NCI-H146 (cell line): ENCODE data around the gene CHFR.
"Not testable (repeated sequence)": the region's sequence is repeated elsewhere in the genome, so short reads cannot be mapped to it uniquely, and the experiment has no call there.

Experiments
- DNase-seq: peaks from one replicate; lab custom pipeline; 2025; lab: John Stamatoyannopoulos, UW

The CHFR gene

DNA sequence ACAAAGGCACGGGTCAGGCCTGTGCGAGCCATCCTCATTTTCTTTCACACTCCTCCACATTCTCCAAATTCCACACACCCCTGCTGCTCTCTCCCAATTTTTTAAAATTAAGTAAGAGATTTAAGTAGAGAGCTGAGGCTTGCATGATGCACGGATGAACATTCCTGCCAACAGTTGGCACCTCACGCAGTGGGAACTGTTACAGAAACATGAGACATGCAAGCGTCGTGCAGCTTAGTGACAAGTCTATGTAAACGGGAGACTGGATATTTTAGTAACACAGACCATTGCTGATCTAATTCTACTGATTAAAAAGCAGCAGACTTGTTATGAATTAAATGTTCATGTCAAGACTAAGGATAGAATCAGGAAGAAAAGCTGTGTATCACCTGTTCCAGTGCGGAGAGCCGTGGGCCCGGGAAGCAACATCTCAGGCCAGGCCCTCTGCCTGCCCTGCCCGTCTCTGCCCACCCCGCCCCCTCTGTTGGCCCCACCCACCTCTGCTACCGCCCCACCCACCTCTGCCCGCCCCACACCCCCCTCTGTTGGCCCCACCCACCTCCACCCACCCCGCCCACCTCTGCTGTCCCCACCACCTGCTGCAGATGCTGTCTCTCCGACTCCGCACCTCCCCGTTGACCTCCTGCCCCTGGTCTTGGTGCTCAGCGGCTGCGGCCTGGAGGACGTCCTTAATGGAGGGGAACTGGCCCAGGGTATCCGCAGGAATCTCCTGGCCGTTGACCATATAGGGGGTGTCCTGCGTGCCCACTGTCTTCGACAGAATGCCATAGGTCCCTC lies 79.9 kb downstream of the CHFR start:
- DNase-seq = no peak

DNA sequence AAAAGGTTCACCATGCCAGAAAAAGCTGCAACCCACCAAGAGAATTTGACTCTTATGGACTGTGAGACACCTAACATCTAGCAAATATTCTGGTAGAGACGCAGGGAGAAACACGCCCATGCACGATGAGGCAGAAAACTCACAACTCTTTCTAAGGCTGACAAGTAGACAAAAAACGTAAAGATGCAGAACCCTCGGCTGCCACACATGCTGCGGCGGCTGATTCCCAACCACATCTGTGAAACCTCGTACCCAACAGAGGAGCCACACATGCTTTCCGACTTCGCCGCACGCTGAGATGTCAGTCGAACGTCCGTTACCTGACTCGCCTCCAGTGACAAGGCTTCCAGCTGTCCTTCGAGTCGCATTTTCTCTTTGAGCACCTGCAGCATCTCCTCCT lies 80.5 kb downstream of the CHFR start:
- no peak for DNase-seq

DNA sequence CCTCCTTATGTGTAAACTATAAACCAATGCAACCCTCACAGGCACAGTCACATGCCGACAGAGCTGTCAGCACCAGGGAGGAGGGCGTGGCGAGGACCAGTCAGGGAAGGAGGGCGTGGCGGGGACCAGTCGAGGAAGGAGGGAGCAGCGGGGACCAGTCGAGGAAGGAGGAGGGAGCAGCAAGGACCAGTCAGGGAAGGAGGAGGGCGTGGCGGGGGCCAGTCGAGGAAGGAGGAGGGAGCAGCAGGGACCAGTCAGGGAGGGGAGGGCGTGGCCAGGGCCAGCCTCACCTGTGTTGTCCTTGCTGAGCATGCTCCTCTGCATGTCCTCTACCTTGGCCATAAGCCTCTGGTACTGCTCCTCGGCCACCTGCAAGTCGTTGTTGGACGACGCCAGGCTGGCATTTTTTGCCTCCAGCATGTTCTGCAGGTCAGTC lies 83.0 kb downstream of the CHFR start:
- DNase-seq = no peak

DNA sequence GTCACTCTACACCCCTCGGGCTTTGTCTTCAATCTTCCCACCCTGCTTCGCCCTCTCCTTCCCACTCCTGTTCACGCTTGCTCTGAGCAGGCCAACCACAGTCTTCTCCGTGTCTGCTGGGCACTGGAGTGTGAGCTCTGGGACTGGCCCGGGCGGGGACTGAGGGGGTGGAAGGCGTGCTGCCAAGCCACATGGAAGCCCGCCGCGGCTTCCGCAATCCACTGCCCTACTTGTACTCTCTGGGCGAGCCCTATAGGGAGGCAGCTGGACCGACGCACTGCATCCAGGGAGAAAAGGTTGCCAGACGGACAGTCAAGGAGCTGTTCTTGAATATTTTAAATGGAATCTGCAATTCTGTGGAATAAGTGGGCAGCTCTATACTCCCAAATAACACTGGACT lies 83.5 kb downstream of the CHFR start:
- no peak for DNase-seq

DNA sequence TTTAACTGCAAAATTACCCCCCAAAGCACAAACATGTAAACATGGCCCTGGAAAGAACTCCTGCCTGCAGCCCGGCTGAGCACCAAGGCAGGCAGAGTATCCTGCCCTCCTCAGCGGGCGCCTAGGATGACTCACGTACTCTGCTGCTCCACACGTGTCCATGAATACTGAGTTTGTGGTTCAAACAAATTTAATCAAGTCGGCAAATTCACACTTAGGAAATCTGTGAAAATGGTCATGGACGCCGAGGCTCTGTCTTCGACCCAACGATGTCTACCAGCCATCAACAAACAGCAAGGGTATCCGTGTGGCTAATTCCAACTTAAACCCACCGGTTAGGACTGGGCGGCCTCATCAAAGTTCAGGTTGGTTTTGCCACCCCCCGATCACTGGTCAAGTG lies 84.3 kb downstream of the CHFR start:
- no peak for DNase-seq

DNA sequence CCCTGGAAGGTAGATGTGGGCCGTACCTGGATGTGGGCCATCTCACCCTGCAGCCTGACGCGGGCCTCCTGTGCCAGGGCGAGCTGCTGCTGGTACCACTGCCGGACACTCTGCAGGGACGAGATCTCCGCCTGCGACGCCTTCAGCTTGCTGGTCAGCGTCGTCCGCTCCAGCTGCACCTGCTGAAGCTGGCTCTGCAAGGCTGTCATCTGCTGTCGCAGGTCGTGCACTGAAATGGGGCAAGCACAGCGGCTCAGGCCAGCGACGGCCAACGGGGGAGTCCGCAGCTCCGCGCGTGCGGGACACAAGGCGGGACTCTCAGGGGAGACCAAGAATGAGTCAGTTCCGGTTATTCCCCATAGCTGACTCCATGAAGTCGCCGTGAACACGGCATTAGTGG lies 85.7 kb downstream of the CHFR start:
- no peak for DNase-seq

DNA sequence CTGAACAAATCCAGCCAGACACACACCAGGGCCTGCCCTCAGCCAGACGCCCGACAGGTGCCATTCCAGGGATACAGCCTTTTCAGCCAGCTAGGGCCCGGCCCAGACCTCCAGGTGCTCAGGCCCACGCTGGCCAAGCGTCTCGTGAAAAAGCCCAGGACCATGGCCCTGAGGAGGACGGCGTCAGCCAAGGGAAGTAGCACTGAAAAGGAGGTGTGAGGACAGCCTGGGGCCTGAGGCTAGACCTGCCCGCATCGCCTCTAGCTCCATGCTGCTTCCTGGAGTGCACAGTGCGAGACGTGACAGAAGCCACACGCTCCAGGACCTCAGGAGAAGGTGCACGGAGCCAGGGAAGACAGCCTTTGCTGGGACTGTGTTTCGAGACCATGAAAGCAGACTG lies 88.6 kb downstream of the CHFR start:
- DNase-seq = no peak

DNA sequence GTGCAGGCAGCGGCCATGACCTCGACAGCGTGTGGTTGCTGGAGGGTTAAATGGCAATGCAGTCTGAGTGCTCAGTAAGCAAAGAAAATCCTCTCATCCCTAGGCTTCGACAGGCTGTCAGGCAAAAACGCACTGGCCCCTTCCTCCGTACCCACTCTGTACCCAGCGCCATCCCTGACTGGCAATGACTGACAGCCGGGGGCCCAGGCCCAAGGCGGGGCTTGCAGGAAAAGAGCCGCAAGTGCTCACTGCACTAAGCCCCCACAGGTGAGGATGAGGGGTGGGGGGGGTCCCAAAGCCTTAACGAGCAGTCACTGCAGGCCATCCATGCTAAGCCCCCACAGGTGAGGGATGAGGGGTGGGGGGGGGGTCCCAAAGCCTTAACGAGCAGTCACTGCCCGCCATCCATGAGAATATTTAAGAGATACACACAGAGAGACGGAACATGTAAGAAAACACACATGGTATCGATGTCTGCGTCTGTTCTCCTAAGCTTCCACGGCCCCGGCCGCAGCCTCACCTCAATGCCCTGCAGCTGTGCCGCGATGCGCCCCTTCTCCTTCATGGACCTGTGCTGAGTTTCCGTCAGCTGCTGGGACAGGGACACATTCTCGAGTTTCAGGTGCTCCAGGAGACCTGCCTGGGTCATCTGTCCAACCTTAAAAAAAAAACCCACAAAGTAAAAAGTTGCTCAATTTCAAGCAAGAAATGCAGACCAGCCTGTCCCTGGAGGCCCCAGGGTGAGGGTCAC lies 89.4 kb downstream of the CHFR start:
- DNase-seq = no peak

DNA sequence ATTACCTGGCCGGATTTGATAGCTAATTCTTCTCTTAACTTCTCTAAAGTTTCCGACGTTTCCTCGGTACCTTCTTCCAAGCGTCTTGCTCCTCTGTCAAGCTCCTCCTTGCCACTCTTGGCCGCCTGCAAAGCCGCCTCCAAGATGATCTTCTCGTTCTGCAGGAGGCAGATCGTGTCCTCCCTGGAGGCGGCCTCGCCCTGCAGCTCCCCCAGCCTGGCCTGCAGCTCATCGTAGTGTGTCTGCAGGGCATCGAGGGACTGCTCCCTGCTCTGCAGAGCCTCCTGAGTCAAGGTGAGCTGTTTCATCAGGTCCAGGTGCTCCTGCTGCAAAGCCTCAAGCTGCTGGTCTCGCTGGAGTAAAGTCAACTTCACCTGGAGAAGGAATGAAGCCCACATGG lies 91.6 kb downstream of the CHFR start:
- no peak for DNase-seq

DNA sequence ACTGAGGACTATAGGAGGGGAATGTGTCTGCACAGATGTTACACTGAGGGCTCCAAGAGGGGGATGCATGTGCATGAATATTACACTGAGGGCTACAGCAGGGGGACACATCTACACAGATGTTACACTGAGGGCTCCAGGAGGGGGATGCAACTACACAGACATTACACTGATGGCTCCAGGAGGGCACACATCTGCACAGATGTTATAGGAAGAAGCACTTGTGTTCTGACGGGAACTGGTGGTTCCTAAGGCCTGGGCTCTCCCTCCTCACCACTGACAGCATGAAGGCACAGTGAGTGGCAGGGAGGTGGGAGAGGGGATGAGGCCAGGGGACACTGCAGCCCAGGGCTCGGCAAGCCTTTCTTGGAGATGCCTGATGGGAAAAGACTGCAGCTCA lies 95.5 kb downstream of the CHFR start:
- not testable (repeated sequence) for DNase-seq

DNA sequence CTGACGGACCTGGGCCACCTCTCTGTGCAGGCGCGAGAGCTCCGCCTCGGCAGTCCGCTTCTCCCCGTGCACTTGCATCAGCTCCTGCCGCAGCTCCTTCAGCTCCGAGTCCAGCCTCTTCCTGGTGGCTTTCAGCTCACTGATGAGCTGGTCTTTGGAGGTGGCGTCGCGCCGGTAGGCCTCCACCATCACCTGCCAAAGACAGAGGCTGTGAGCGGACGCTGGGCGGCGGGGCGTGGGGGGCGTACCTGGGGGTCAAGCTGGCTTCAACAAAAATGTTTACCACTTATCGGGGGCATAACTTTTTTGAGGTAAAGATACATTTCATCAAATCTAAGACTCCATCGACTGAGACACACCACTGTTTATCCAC lies 98.3 kb downstream of the CHFR start:
- DNase-seq = no peak

DNA sequence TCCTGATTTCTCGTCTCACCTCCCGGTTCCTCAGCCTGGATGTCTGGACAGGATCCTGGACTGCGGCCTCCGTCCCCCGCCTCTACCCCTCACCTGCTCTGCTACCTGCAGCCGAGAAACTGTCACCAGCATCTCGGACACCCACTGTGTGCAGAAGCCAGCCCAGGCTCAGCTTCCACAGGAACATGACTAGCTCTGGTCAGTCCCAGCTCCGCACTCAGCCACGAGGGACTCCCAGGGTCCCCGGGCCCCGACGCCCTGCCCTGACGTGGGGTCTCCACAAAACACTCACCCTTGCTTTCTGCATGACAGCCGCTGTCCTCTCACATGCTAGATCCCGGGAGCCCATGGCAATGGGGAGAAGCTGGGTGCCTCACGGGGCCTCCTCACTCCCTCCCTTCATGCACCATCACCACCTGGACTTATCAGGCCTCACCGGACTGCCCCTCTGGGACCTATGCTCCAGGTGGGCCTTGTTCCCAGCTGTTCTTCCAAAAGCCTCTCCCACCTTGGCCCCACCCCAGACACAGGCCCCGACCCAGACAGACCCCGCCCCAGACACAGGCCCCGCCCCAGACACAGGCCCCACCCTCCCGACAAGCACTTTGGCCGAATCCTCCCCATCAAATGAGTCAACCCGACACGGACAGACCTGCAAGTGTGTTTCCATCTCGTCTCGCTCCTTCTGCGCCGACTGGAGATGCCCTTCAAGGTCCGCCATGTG lies 98.9 kb downstream of the CHFR start:
- DNase-seq = no peak

DNA sequence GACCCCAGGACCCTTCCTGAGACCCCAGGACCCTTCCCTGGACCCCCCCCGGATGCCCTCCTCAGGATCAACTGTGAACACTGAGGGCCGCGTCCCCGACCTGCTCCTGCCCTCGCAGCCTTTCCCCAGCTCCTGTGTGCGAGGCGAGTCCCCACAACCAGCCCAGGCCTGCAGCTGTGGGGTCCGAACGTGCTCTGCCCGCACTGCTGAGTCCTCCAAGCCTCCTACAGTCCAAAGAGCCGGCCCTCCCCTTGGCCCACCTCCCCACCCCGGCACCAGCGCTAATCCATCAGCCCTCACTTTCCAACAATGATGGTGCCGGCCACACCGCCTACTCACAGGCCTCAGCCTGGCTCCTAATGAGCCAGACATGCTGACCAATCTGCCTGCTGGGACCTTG lies 99.5 kb downstream of the CHFR start:
- DNase-seq = no peak

DNA sequence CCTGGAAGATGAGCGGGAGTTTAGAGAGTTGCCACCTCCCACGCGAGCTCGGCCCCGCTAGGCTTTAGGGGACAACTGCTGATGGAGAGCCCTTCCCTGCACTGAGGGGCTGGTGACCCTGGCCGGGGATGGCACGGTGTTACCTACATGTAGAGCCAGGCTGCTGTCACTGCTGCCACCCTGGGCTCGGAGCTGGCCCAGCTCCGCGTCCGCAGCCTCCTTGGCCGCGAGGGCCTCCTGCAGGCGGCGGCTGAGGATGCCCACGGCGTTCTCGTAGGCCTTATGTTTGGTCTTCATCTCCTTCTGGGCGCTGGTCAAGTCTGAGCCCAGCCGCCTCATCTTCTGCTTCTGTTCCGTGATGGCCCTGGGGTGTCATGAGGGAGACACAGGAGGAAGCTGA lies 101.2 kb downstream of the CHFR start:
- DNase-seq = no peak

DNA sequence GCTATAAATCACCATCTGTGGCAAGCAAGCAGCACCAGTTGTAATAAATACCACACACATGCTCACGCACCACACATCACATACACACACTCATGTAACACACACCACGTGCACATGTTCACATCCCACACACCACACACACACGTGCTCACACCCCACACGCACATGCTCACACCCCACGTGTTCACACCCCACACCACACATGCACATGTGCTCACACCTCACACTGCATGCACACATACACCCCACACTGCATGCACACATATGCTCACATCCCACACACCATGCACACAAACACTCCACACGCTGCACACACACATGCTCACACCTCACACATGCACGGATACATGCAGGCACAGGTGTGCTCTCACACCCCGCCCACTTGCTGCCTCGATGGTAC lies 102.8 kb downstream of the CHFR start:
- DNase-seq = no peak

DNA sequence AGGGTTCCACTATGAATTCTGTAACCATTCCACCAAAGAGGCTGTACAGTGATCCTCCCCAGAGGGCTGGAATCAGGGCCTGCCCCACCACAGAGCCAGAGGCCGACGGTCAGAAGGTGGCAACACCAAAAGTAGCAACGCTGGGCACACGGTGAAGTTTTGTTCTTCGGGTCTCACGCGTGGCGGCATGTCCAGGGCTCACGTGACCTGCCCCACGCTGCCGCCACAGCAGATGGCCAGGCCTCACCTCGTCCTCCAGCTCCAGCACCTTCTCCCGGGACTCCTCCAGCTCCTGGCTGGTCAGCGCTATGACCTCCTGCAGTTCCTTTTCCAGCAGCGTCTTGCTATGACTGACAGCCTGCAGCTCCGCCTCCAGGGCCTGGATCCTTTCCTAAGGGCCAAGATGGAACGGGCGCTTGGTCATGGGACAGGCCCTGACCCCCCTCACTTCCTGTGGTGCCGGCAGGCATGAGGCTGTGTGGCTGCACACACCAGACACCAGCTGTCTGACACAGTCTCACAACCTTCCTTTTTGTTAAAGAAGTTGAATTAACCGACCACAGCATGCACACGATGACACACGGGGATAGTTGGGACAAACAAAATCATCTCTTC lies 103.4 kb downstream of the CHFR start:
- DNase-seq = no peak
